ENCODE data around the gene KLF13.

Gene KLF13

GRCh38 chr15:31343831-31344230, 17.2 kb downstream of the KLF13 start:
- H3K4me3 ChIP-seq (replicated peaks; ENCODE audit: low read depth, low read length), result no peak overlapping the region
- TF ChIP-seq CTCF (IDR thresholded peaks at IDR 0.05; ENCODE audit: low read length, missing control alignments), result no peak

GRCh38 chr15:31344266-31344665, 17.6 kb downstream of the KLF13 start:
- TF ChIP-seq CTCF (IDR thresholded peaks at IDR 0.05; ENCODE audit: low read length, missing control alignments), result no peak
- no peak overlapping the region for H3K4me3 ChIP-seq (replicated peaks; ENCODE audit: low read depth, low read length)
- DNase-seq (ENCODE audit: low read depth), result no peak

More at GRCh38 chr15:31343831-31344230, 17.2 kb downstream of the KLF13 start:
- DNase-seq (ENCODE audit: low read depth), result no peak

- no peak for DNase-seq (ENCODE audit: low read depth)
- no peak for TF ChIP-seq CTCF (IDR thresholded peaks at IDR 0.05; ENCODE audit: low read length, missing control alignments)
- no peak overlapping the region for H3K4me3 ChIP-seq (replicated peaks; ENCODE audit: low read depth, low read length)
Observed at GRCh38 chr15:31344823-31345605, 18.4 kb downstream of the KLF13 start.

GRCh38 chr15:31345606-31346366, 19.2 kb downstream of the KLF13 start:
- DNase-seq (ENCODE audit: low read depth), result no peak
- no peak overlapping the region for H3K4me3 ChIP-seq (replicated peaks; ENCODE audit: low read depth, low read length)
- TF ChIP-seq CTCF (IDR thresholded peaks at IDR 0.05; ENCODE audit: low read length, missing control alignments), result no peak

- H3K4me3 ChIP-seq (replicated peaks; ENCODE audit: low read depth, low read length), result no peak overlapping the region
- DNase-seq (ENCODE audit: low read depth), result no peak
- TF ChIP-seq CTCF (IDR thresholded peaks at IDR 0.05; ENCODE audit: low read length, missing control alignments), result no peak
Observed at GRCh38 chr15:31346367-31347066, 19.9 kb downstream of the KLF13 start.

- no peak overlapping the region for H3K4me3 ChIP-seq (replicated peaks; ENCODE audit: low read depth, low read length)
- no peak for TF ChIP-seq CTCF (IDR thresholded peaks at IDR 0.05; ENCODE audit: low read length, missing control alignments)
- no peak for DNase-seq (ENCODE audit: low read depth)
Observed at GRCh38 chr15:31347067-31347975, 20.7 kb downstream of the KLF13 start.

Measured in fibroblast of pulmonary artery (primary cell).